Stimulated activated CD4-positive, alpha-beta T cell treated with anti-CD3 and anti-CD28 coated beads, Interleukin-2, amount 100 ng/mL, for 24 hours (primary cell): ENCODE measurements around the gene SLC28A3.

ENCODE experiments used
- DNase-seq, 2 donors: peaks; one replicate each; pipeline ENCODE4 v3.0.0-alpha.2; 2020

SLC28A3 gene

GRCh38 chr9:84230355-84231145 lies 110.0 kb downstream of the SLC28A3 start:
- no peak for DNase-seq

- no peak for DNase-seq
Measured at GRCh38 chr9:84229191-84229590, 111.4 kb downstream of the SLC28A3 start.

DNA sequence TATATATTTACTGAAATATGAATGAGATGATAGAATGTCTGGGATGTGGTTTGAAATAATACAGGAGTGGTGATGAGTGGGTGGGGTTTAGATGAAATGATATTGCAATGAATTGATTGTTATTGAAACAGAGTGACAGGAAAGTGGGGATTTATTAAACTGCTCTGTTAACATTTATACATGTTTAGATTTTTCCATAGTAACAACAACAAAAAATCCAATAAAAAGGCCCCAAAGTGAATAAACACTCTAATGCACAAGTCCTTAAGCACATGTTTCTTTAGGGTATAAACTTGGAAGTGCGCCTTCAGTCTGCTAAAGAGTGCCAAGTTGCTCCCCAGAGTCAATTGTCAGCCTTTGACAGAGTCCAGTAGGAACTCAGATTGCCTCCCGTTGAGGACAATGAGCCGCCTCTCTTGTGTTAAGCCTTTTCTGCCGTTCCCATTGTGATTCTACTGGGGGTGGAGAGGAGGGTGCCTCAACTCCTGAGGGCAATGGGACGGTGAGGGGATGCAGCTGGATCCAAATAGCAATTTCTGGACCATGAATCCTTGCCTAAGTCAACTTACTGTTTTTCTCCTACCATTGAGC lies 112.3 kb downstream of the SLC28A3 start:
- DNase-seq: no peak

GRCh38 chr9:84226126-84226525 lies 114.4 kb downstream of the SLC28A3 start:
- no peak for DNase-seq
